ENCODE measurements around the gene ARL2.

Gene ARL2

GRCh38 chr11:65040847-65041622 is 27.1 kb downstream of the ARL2 start, which contains the start of gene SAC3D1:
Gene SAC3D1, plus strand, starts transcription at chr11:65041210. Its CDS starts 83 bp downstream, at chr11:65041293.
- TF ChIP-seq CTCF (IDR thresholded peaks at IDR 0.05; ENCODE audit: low read length) (no peak), EZH2 (IDR thresholded peaks at IDR 0.05; ENCODE audit: borderline replicate concordance, low read length) (no peak)
- Histone ChIP-seq H3F3A (ENCODE audit: insufficient read depth, low read length) (no peaks in the 10 kb centered on the region), H3K9me2 (ENCODE audit: low read depth, low read length) (no peaks in the 10 kb centered on the region), H3K27ac (ENCODE audit: low read depth, low read length, poor library complexity, severe bottlenecking) (peak within 1 kb of the TSS; percentile 85), H4K20me1 (ENCODE audit: insufficient read depth, low read length) (no peaks in the 10 kb centered on the region), H3K9ac (ENCODE audit: low read length) (peak within 1 kb of the TSS; percentile 72), H3K4me2 (ENCODE audit: low read length) (peak within 1 kb of the TSS; percentile 85), H3K4me3 (ENCODE audit: low read depth, low read length, poor library complexity, severe bottlenecking) (peak within 1 kb of the TSS; percentile 80), H3K9me3 (ENCODE audit: low read length) (no peaks in the 10 kb centered on the region), H3K27me3 (ENCODE audit: insufficient read depth, low read length) (no peaks in the 10 kb centered on the region), H3K36me3 (ENCODE audit: insufficient read depth, low read length) (peaks cover 24% of the 10 kb centered on the region), H3K79me2 (ENCODE audit: insufficient read depth, low read length) (no peaks in the 10 kb centered on the region), H3K4me1 (ENCODE audit: insufficient read depth, low read length, severe bottlenecking) (peaks cover 25% of the 10 kb centered on the region), H2AFZ (ENCODE audit: low read length) (peak within 1 kb of the TSS; percentile 94; the same call in 1 of the 2 replicates)

- no peaks in the 10 kb centered on the region for H3K9me3 ChIP-seq (ENCODE audit: low read length)
- no peak overlapping the region for H2AFZ ChIP-seq (ENCODE audit: low read length)
- no peaks in the 10 kb centered on the region for H4K20me1 ChIP-seq (ENCODE audit: insufficient read depth, low read length)
- peaks cover 26% of the 10 kb centered on the region for H3K36me3 ChIP-seq (ENCODE audit: insufficient read depth, low read length)
- H3K9me2 ChIP-seq (ENCODE audit: low read depth, low read length): no peaks in the 10 kb centered on the region
- no peaks in the 10 kb centered on the region for H3F3A ChIP-seq (ENCODE audit: insufficient read depth, low read length)
- TF ChIP-seq EZH2 (IDR thresholded peaks at IDR 0.05; ENCODE audit: borderline replicate concordance, low read length) (no peak), CTCF (IDR thresholded peaks at IDR 0.05; ENCODE audit: low read length) (no peak)
- no peak overlapping the region for H3K27ac ChIP-seq (ENCODE audit: low read depth, low read length, poor library complexity, severe bottlenecking)
- H3K4me3 ChIP-seq (ENCODE audit: low read depth, low read length, poor library complexity, severe bottlenecking): peak overlapping the region; percentile 80
- H3K4me2 ChIP-seq (ENCODE audit: low read length): peak overlapping the region; percentile 85
- no peaks in the 10 kb centered on the region for H3K27me3 ChIP-seq (ENCODE audit: insufficient read depth, low read length)
- H3K79me2 ChIP-seq (ENCODE audit: insufficient read depth, low read length): no peaks in the 10 kb centered on the region
- H3K4me1 ChIP-seq (ENCODE audit: insufficient read depth, low read length, severe bottlenecking): peaks cover 30% of the 10 kb centered on the region
- no peak overlapping the region; the same call in 1 of the 2 replicates for H3K9ac ChIP-seq (ENCODE audit: low read length)
Observed at GRCh38 chr11:65042891-65043290, 28.9 kb downstream of the ARL2 start.

GRCh38 chr11:65043881-65044501 is 30.0 kb downstream of the ARL2 start:
- Histone ChIP-seq H2AFZ (ENCODE audit: low read length) (no peak overlapping the region), H3F3A (ENCODE audit: insufficient read depth, low read length) (no peaks in the 10 kb centered on the region), H3K9me3 (ENCODE audit: low read length) (no peaks in the 10 kb centered on the region), H3K27ac (ENCODE audit: low read depth, low read length, poor library complexity, severe bottlenecking) (no peak overlapping the region), H3K9ac (ENCODE audit: low read length) (no peak overlapping the region), H4K20me1 (ENCODE audit: insufficient read depth, low read length) (no peaks in the 10 kb centered on the region), H3K36me3 (ENCODE audit: insufficient read depth, low read length) (peaks cover 20% of the 10 kb centered on the region), H3K9me2 (ENCODE audit: low read depth, low read length) (no peaks in the 10 kb centered on the region), H3K4me2 (ENCODE audit: low read length) (no peak overlapping the region), H3K4me1 (ENCODE audit: insufficient read depth, low read length, severe bottlenecking) (peaks cover 24% of the 10 kb centered on the region), H3K27me3 (ENCODE audit: insufficient read depth, low read length) (no peaks in the 10 kb centered on the region), H3K4me3 (ENCODE audit: low read depth, low read length, poor library complexity, severe bottlenecking) (no peak overlapping the region), H3K79me2 (ENCODE audit: insufficient read depth, low read length) (no peaks in the 10 kb centered on the region)
- TF ChIP-seq EZH2 (IDR thresholded peaks at IDR 0.05; ENCODE audit: borderline replicate concordance, low read length): no peak
- TF ChIP-seq CTCF (IDR thresholded peaks at IDR 0.05; ENCODE audit: low read length): no peak
